ENCODE results near the gene GLT1D1.

- TF ChIP-seq CTCF (conservative IDR thresholded peaks at IDR 0.05 in 1 of 2, IDR thresholded peaks at IDR 0.05 in 1 of 2; ENCODE audit: low read depth in 1 of 2, low read length in 2 of 2) (no peak), EZH2 (IDR thresholded peaks at IDR 0.05; ENCODE audit: low read length, missing control alignments) (no peak)
Observed at GRCh38 chr12:128992116-128992515, 138.8 kb downstream of the GLT1D1 start.

Measured in fibroblast of lung (primary cell).